ENCODE data around the gene PSMD1. TPM values are rescaled to one million over a fixed set of nuclear protein-coding genes. Genes with fewer than 3 reads are reported as not detected.

Gene PSMD1
- total RNA-seq, 1 experiment from 2014 or later: 133 TPM

DNA sequence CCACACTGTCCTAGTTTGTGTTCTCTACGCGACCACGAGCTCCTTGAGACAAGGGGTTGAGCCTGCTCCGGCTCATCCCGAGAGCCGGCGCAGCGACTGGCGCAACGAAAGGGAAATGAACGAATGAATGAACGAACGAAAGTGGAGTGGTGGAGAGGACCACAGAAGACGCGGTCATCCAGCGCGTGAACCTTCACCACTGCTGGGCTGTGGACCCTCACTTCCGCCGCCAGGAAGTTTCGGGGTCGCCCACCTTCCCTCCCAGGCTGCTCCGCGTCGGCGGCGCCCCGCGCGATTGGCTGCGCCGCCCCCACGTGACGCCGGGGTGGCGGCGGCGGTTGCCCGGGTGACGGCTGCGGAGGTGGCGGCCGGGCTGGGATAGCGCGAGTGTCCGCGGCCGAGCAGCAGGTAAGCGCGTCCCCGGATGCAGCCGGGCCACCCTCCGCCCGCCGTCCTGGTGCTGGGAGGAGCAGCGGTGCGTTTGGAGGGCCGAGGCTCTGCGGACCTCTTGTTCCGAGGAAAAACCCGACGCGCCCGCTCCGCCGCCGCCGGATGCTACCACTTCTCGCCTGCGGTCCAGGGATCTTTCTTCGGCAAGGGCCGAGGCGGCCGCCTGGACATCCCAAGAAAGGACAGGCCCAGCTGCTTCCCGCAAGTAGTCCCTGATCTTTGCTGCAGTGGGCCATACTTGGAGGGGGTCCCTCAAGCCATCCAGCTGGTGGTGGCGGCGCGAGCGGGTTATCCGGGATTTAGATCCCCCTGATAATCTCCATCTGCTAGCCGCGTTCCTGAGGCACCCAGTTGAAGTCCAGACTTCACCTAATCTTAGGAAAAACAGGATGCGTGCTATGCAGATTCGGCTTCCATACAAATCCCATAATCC is 141.9 kb downstream of the PSMD1 start, which contains the start of gene ARMC9:
TSS of gene ARMC9 (plus strand) at position 341 of the 883 bp plus-strand sequence. CDS start 7,608 bp downstream, outside the sequence.
- Histone ChIP-seq H3K9me3 (ENCODE audit: control insufficient read depth in 1 of 2, insufficient read depth in 1 of 2, low read depth in 1 of 2, low read length in 2 of 2) (no peaks in the 10 kb centered on the region), H3K4me3 (replicated peaks in 1 of 2; ENCODE audit: low read depth in 1 of 2, low read length in 2 of 2) (peak within 1 kb of the TSS; percentile 81 to 86), H3K4me2 (ENCODE audit: low read length) (peak within 1 kb of the TSS; percentile 84), H3K27me3 (ENCODE audit: insufficient read depth, low read length) (no peaks in the 10 kb centered on the region), H3K27ac (ENCODE audit: low read depth, low read length) (peak within 1 kb of the TSS; percentile 38), H3K9ac (ENCODE audit: low read length) (peak within 1 kb of the TSS; percentile 68), H4K20me1 (ENCODE audit: insufficient read depth) (no peaks in the 10 kb centered on the region), H3K79me2 (ENCODE audit: insufficient read depth, low read length) (no peaks in the 10 kb centered on the region), H3K9me2 (ENCODE audit: insufficient read depth) (no peaks in the 10 kb centered on the region), H3K36me3 (ENCODE audit: control insufficient read depth in 1 of 2, insufficient read depth in 2 of 2, low read length in 2 of 2) (no peaks in the 10 kb centered on the region), H3K4me1 (ENCODE audit: control insufficient read depth in 1 of 2, insufficient read depth in 2 of 2, low read length in 2 of 2) (peaks cover 4 to 16% of the 10 kb centered on the region in 2 experiments; a peak in 2 of 4 replicates), H2AFZ (ENCODE audit: low read depth, low read length, poor library complexity, severe bottlenecking) (peak within 1 kb of the TSS; percentile 22)
- ChIA-PET POLR2A (interaction anchor here (0.6 kb wide), 1 partner anchor 226 kb away, joined by 3 read pairs; no protein-coding TSS in a partner anchor), RAD21 (ENCODE audit: low non-redundant PET in 1 of 2, low total read pairs in 2 of 2, uncharacterized antibody in 2 of 2, unreplicated experiment in 2 of 2) (no interaction called here), CTCF (interaction anchor here (1.2 kb wide), 1 partner anchor 254 kb away, joined by 3 read pairs; no protein-coding TSS in a partner anchor)
- intact Hi-C loops (cut with micrococcal nuclease): no loop called here
- ATAC-seq (peak; percentile 96), DNase-seq (ENCODE audit: low read depth, low spot score) (no peak)
- TSS peak; percentile 79 for BruUV-seq (replicated peaks)
- TF ChIP-seq ELF1 (IDR thresholded peaks at IDR 0.05; ENCODE audit: borderline replicate concordance, low read depth): no peak
- TF ChIP-seq FOSL1 (IDR thresholded peaks at IDR 0.05; ENCODE audit: low read depth): no peak
- TF ChIP-seq, protein P1, sequence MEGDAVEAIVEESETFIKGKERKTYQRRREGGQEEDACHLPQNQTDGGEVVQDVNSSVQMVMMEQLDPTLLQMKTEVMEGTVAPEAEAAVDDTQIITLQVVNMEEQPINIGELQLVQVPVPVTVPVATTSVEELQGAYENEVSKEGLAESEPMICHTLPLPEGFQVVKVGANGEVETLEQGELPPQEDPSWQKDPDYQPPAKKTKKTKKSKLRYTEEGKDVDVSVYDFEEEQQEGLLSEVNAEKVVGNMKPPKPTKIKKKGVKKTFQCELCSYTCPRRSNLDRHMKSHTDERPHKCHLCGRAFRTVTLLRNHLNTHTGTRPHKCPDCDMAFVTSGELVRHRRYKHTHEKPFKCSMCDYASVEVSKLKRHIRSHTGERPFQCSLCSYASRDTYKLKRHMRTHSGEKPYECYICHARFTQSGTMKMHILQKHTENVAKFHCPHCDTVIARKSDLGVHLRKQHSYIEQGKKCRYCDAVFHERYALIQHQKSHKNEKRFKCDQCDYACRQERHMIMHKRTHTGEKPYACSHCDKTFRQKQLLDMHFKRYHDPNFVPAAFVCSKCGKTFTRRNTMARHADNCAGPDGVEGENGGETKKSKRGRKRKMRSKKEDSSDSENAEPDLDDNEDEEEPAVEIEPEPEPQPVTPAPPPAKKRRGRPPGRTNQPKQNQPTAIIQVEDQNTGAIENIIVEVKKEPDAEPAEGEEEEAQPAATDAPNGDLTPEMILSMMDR (IDR thresholded peaks at IDR 0.05 in 2 of 3, conservative IDR thresholded peaks at IDR 0.05 in 1 of 3; ENCODE audit: borderline replicate concordance in 1 of 3, insufficient read depth in 1 of 3, low read depth in 2 of 3, low read length in 2 of 3): no peak
- TF ChIP-seq CBX3 (IDR thresholded peaks at IDR 0.05; ENCODE audit: low read depth): no peak
- TF ChIP-seq ZNF274 (IDR thresholded peaks at IDR 0.05; ENCODE audit: low read depth, low read length): no peak
- TF ChIP-seq SP1 (IDR thresholded peaks at IDR 0.05; ENCODE audit: low read depth): 0 out of 2 replicates have a peak, but pooled peaks have one; percentile 33
- no peak for TF ChIP-seq RAD21 (IDR thresholded peaks at IDR 0.05; ENCODE audit: low read depth)
- TF ChIP-seq POLR2AphosphoS5 (IDR thresholded peaks at IDR 0.05; ENCODE audit: low read depth, low read length): peak; percentile 87
- no peak for TF ChIP-seq SRF (IDR thresholded peaks at IDR 0.05; ENCODE audit: low read depth)
- TF ChIP-seq EGR1 (IDR thresholded peaks at IDR 0.05; ENCODE audit: low read depth): peak; percentile 80
- TF ChIP-seq ZFX (IDR thresholded peaks at IDR 0.05): peak; percentile 50; the same call in 1 of the 2 replicates
- no peak for TF ChIP-seq YY1 (IDR thresholded peaks at IDR 0.05; ENCODE audit: extremely low read depth, insufficient replicate concordance, low read depth, low read length)
- peak; percentile 75 for TF ChIP-seq POLR2A (IDR thresholded peaks at IDR 0.05; ENCODE audit: borderline replicate concordance, extremely low read depth, insufficient read depth, insufficient read length)
- no peak for TF ChIP-seq CEBPB (IDR thresholded peaks at IDR 0.05; ENCODE audit: low read depth)
- peak; percentile 81; the same call in 1 of the 2 replicates for TF ChIP-seq SIN3A (IDR thresholded peaks at IDR 0.05; ENCODE audit: low read depth)
- no peak for TF ChIP-seq EZH2 (IDR thresholded peaks at IDR 0.05)
- no peak for TF ChIP-seq EZH2phosphoT487 (IDR thresholded peaks at IDR 0.05; ENCODE audit: borderline replicate concordance)
- no peak for TF ChIP-seq TCF7L2 (IDR thresholded peaks at IDR 0.05; ENCODE audit: borderline replicate concordance, extremely low read depth, insufficient read depth, insufficient read length)
- no peak for TF ChIP-seq JUND (IDR thresholded peaks at IDR 0.05)
- TF ChIP-seq, protein P2, sequence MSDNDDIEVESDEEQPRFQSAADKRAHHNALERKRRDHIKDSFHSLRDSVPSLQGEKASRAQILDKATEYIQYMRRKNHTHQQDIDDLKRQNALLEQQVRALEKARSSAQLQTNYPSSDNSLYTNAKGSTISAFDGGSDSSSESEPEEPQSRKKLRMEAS (IDR thresholded peaks at IDR 0.05): peak; percentile 83
- TF ChIP-seq ZBTB33 (IDR thresholded peaks at IDR 0.05; ENCODE audit: extremely low read depth, insufficient replicate concordance, low read length): peak; percentile 35
